ENCODE data around the gene UBA5.

The UBA5 gene

GRCh38 chr3:132720228-132720627 is 60.1 kb downstream of the UBA5 start:
- DNase-seq (ENCODE audit: low read depth), result no peak

- DNase-seq (ENCODE audit: low read depth), result no peak
Observed at GRCh38 chr3:132721479-132722164, 61.5 kb downstream of the UBA5 start.

DNA sequence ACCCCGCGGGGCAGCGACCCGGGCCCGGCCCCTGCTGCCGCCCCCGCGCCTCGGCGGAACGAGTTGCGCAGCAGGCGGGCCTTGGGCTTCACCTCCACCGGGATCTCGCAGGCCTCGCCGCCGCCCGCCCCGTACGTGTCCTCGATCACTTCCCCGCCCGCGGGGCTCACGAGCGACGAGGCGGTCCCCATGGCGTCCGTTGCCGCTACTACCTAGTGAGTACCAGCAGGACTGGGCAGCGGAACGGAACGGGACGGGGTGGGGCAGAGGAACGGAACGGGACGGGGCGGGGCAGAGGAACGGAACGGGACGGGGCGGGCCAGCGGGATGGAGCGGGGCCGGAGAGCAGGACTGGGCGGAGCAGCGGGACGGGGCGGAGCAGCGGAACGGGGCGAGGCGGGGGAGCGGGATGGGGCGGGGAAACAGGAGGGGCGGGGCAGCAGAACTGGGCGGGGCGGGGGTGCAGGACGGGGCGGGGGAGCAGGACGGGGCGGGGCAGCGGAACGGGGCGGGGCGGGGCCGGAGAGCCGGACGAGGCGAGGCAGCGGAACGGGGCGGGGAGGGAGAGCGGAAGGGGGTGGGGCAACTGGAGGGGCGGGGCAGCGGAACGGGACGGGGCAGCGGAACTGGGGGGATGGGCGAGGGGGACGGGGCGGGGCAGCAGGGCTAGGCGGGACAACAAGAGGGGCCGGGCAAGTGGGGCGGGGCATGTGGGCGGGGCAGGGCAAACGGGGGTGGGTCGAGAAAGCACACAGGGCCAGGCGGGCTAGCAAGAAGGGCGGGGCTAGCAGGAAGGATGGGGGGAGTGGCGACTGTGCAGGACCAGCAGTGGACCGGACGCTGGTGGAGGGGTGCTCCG is 62.3 kb downstream of the UBA5 start, which contains the start of gene NPHP3:
Gene NPHP3 (minus strand): TSS at position 245 of the 859 bp plus-strand sequence. CDS start 54 bp downstream, at position 191.
- DNase-seq (ENCODE audit: low read depth), result peak; percentile 97

DNA sequence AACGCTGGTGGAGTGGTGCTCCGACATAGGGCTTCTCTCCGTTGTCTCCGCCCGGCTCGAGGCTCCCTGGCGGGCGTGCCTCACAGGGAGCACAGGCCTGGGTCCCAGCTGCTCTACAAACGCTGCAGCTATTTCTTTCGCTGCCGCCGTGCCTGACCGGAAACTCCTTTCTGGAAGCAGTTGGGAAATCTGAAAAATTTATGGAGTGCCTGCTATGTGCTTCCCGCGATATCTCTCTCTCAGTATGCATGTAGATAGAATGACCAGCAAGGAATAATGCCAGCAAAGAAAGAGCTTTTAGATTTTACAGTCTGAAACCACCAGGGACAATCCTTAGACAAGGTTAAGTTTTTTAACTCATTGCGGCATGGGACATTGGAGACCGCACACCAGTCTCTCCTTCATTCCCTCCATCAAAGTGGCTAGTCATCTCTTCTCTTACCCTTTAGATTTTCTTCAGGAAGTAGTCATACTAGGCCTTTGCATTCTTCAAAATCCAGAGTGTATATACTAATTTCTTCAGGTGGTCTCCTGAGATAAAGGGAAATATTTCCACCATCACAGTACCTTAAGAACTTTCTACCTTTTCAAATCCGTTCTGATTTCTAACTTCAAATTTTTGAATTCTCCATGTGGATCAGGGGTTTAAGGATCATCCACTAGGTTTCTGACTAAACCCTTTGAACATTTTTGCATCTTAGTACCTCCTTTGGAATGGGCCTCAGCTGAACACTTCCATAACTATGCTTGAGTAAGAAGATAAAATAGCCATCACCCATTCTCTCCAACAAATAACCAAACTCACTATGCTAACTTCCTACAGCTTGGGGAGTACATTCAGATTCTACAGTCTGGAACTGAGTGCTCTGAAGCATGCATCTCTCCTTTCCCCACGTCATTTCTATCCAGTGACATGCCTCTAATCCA is 63.2 kb downstream of the UBA5 start:
- no peak for DNase-seq (ENCODE audit: low read depth)

DNA sequence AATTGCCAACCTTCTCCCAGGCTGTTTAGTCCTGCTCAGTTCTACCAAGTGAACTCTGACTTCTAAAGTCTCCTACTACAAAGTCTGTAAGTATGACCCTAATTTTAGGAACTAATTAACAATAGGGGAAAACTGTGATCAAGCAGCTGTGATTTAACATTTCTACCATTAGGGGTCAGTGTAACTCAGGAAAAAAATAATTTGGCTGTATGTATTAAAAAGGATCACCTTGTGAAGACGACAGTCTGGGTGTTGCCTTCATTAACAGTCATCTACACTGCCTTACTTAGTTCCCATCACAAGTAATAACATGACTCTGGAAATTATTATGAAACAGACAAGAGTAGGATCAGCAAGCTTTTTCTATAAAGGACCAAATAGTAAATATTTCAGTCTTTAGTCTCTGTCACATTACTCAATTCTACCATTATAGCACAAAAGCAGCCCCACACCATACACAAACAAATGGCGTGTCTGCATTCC is 66.3 kb downstream of the UBA5 start:
- DNase-seq (ENCODE audit: low read depth), result no peak

All from activated T-helper 9 cell treated with anti-CD3 and anti-CD28 coated beads, Interleukin-2, amount 50 U/mL, for 16 hours (primary cell).